Measurements from ENCODE around the gene MRS2.

MRS2 gene

DNA sequence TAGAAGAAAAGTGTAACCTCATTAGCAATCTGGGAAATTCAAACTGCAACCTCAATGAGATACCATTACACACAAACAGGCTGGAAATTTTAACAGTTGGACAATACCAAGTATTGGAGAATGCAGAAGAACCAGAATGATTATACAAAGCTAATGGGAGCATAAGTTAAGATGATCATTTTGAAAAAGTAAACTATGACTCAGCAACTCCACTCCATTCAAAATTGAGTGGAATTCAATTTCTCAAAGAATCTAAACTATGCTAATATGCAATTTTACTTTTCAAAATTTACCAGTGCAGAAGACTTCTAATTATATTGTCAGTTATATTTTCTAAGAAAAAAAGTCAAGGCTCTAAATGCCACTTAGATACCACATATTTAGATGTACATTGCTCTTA lies 69.4 kb downstream of the MRS2 start:
- DNase-seq (ENCODE audit: low read depth in 2 of 2), result no peak

Data from stimulated activated CD8-positive, alpha-beta memory T cell treated with anti-CD3 and anti-CD28 coated beads, Interleukin-15, amount 100 ng/mL, for 4 hours (primary cell).